Trophoblast cell (in vitro differentiated cells and primary cell): ENCODE results near the gene LTB.

Source experiments
- DNase-seq, 2 donors: peaks; one replicate each; pipeline ENCODE4 v3.0.0-alpha.2; 2016
- H2AFZ ChIP-seq: 2 replicates; pipeline ENCODE4 v1.6.1; 2013; ENCODE audit warnings: low read length, moderate library complexity, mild to moderate bottlenecking; ENCODE audit not compliant: insufficient read depth, poor library complexity
- H2AK5ac ChIP-seq: 2 replicates; pipeline ENCODE4 v1.6.1; 2013; ENCODE audit warnings: mild to moderate bottlenecking, low read length
- H2BK120ac ChIP-seq: 2 replicates; pipeline ENCODE4 v1.6.1; 2013; ENCODE audit warnings: low read length, mild to moderate bottlenecking, moderate library complexity; ENCODE audit not compliant: insufficient read depth, poor library complexity
- H2BK12ac ChIP-seq: 2 replicates; pipeline ENCODE4 v1.6.1; 2013; ENCODE audit warnings: mild to moderate bottlenecking, low read length, moderate library complexity
- H2BK5ac ChIP-seq: 2 replicates; pipeline ENCODE4 v1.6.1; 2013; ENCODE audit warnings: low read length, low read depth, moderate library complexity, mild to moderate bottlenecking; ENCODE audit not compliant: poor library complexity
- H3K14ac ChIP-seq: 2 replicates; pipeline ENCODE4 v1.6.1; 2013; ENCODE audit warnings: mild to moderate bottlenecking, low read length
- H3K18ac ChIP-seq: 2 replicates; pipeline ENCODE4 v1.6.1; 2013; ENCODE audit warnings: mild to moderate bottlenecking, low read length
- H3K23ac ChIP-seq: 2 replicates; pipeline ENCODE4 v1.6.1; 2013; ENCODE audit warnings: low read length
- H3K27ac ChIP-seq: 2 replicates; pipeline ENCODE4 v1.5.1; 2013; ENCODE audit warnings: low read depth, mild to moderate bottlenecking, inconsistent platforms, low read length, moderate library complexity
- H3K27me3 ChIP-seq: 2 replicates; pipeline ENCODE4 v1.6.1; 2013; ENCODE audit warnings: inconsistent platforms, mild to moderate bottlenecking, low read length, moderate library complexity; ENCODE audit not compliant: insufficient read depth
- H3K36me3 ChIP-seq, 2 experiments: 1 replicate in 1 of 2; 2 replicates in 1 of 2; pipeline ENCODE4 v1.6.1; 2013; ENCODE audit warnings: low read length in 2 of 2, mild to moderate bottlenecking in 2 of 2, moderate library complexity in 1 of 2; ENCODE audit not compliant: insufficient read depth in 2 of 2, control insufficient read depth in 1 of 2
- H3K4ac ChIP-seq: 2 replicates; pipeline ENCODE4 v1.6.1; 2013; ENCODE audit warnings: low read depth, mild to moderate bottlenecking, low read length, moderate library complexity
- H3K4me1 ChIP-seq, 2 experiments: 1 replicate in 1 of 2; 2 replicates in 1 of 2; pipeline ENCODE4 v1.6.1; 2013; ENCODE audit warnings: low read length in 2 of 2, mild to moderate bottlenecking in 2 of 2, moderate library complexity in 1 of 2; ENCODE audit not compliant: insufficient read depth in 2 of 2, control insufficient read depth in 1 of 2
- H3K4me2 ChIP-seq: 2 replicates; pipeline ENCODE4 v1.6.1; 2013; ENCODE audit warnings: inconsistent platforms, mild to moderate bottlenecking, low read length, moderate library complexity
- H3K4me3 ChIP-seq: 2 replicates; pipeline ENCODE4 v1.5.1; 2013; ENCODE audit warnings: mild to moderate bottlenecking, low read depth, low read length, inconsistent platforms
- H3K79me1 ChIP-seq: one replicate; pipeline ENCODE4 v1.6.1; 2013; ENCODE audit warnings: low read length
- H3K79me2 ChIP-seq: 2 replicates; pipeline ENCODE4 v1.6.1; 2013; ENCODE audit warnings: low read length, mild to moderate bottlenecking; ENCODE audit not compliant: control insufficient read depth, insufficient read depth, poor library complexity
- H3K9ac ChIP-seq: 2 replicates; pipeline ENCODE4 v1.6.1; 2013; ENCODE audit warnings: mild to moderate bottlenecking, low read length
- H3K9me3 ChIP-seq: 2 replicates; pipeline ENCODE4 v1.6.1; 2013; ENCODE audit warnings: low read depth, mild to moderate bottlenecking, control low read depth, inconsistent platforms, low read length; ENCODE audit not compliant: insufficient read depth
- H4K12ac ChIP-seq: 2 replicates; pipeline ENCODE4 v1.6.1; 2013; ENCODE audit warnings: low read depth, mild to moderate bottlenecking, low read length, moderate library complexity
- H4K8ac ChIP-seq: 2 replicates; pipeline ENCODE4 v1.6.1; 2013; ENCODE audit warnings: low read depth, mild to moderate bottlenecking, low read length, moderate library complexity
- H4K91ac ChIP-seq: one replicate; pipeline ENCODE4 v1.6.1; 2013; ENCODE audit warnings: low read depth, mild to moderate bottlenecking, low read length, moderate library complexity
- WGBS: extraction: QIAGEN DNeasy Blood & Tissue Kit; methylation state at CpG from one replicate; pipeline ENCODE4 v1.1.7; 2013; ENCODE audit warnings: missing lambda C conversion rate; ENCODE audit not compliant: insufficient read length, insufficient coverage; ENCODE audit errors: extremely low coverage; 5-methylcytosine and 5-hydroxymethylcytosine counted together

The LTB gene

GRCh38 chr6:31535538-31536324 lies 46.5 kb downstream of the LTB start:
- H3K27ac ChIP-seq = no peak overlapping the region
- H3K79me1 ChIP-seq = no peaks in the 10 kb centered on the region
- H2BK5ac ChIP-seq = no peak overlapping the region
- H2BK120ac ChIP-seq = no peak overlapping the region
- no peak overlapping the region for H3K18ac ChIP-seq
- no peak overlapping the region for H2AK5ac ChIP-seq
- H3K9ac ChIP-seq = no peak overlapping the region
- no peak overlapping the region for H4K8ac ChIP-seq
- H4K91ac ChIP-seq = no peak overlapping the region
- H2AFZ ChIP-seq = no peak overlapping the region
- H3K4ac ChIP-seq = no peak overlapping the region
- H2BK12ac ChIP-seq = no peak overlapping the region
- H3K9me3 ChIP-seq = no peaks in the 10 kb centered on the region
- no peak overlapping the region for H3K23ac ChIP-seq
- no CpG with 5 or more reads among the region's 2 CpGs for WGBS
- H3K14ac ChIP-seq = no peak overlapping the region
- DNase-seq = no peak
- H3K79me2 ChIP-seq = peaks cover 12% of the 10 kb centered on the region
- no peaks in the 10 kb centered on the region for H3K27me3 ChIP-seq
- no peak overlapping the region for H3K4me3 ChIP-seq
- H3K4me1 ChIP-seq = peaks cover 6% of the 10 kb centered on the region in 2 experiments
- peaks cover 57 to 88% of the 10 kb centered on the region in 2 experiments for H3K36me3 ChIP-seq
- H3K4me2 ChIP-seq = no peak overlapping the region
- no peak overlapping the region for H4K12ac ChIP-seq

- no peaks in the 10 kb centered on the region for H3K9me3 ChIP-seq
- no CpG with 5 or more reads among the region's 24 CpGs for WGBS
- H3K27me3 ChIP-seq = no peaks in the 10 kb centered on the region
- no peak overlapping the region for H3K14ac ChIP-seq
- H3K79me1 ChIP-seq = no peaks in the 10 kb centered on the region
- H3K9ac ChIP-seq = no peak overlapping the region
- no peaks in the 10 kb centered on the region for H3K4me1 ChIP-seq
- no peak overlapping the region for H3K4me2 ChIP-seq
- peaks cover 3% of the 10 kb centered on the region for H3K79me2 ChIP-seq
- H2AK5ac ChIP-seq = no peak overlapping the region
- H3K36me3 ChIP-seq = peaks cover 58 to 91% of the 10 kb centered on the region in 2 experiments
- no peak overlapping the region for H3K23ac ChIP-seq
- DNase-seq = no peak
- H2BK5ac ChIP-seq = no peak overlapping the region
- no peak overlapping the region for H3K27ac ChIP-seq
- H3K4me3 ChIP-seq = no peak overlapping the region
- peak overlapping the region; percentile 34 for H3K18ac ChIP-seq
- no peak overlapping the region for H2BK120ac ChIP-seq
- H2BK12ac ChIP-seq = no peak overlapping the region
- H2AFZ ChIP-seq = no peak overlapping the region
- H4K91ac ChIP-seq = no peak overlapping the region
- no peak overlapping the region for H3K4ac ChIP-seq
- H4K12ac ChIP-seq = no peak overlapping the region
- H4K8ac ChIP-seq = no peak overlapping the region
Observed at GRCh38 chr6:31534521-31535040, 47.6 kb downstream of the LTB start.

DNA sequence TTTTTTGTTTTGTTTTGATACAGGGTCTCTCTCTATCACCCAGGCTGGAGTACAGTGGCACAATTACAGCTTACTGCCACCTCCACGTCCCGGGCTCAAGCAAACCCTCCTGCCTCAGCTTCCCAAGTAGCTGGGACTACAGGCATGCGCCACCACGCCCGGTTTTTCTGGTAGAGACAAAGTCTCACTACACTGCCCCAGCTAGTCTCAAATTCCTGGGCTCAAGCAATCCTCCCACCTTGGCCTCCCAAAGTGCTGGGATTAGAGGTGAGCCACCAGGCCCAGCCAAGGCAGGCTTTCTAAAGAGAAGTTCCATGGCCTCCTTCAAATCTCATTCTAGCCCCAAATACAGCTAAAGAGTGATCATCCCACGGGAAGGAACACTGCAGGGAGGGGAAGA lies 48.2 kb downstream of the LTB start:
- H3K4ac ChIP-seq = no peak overlapping the region

DNA sequence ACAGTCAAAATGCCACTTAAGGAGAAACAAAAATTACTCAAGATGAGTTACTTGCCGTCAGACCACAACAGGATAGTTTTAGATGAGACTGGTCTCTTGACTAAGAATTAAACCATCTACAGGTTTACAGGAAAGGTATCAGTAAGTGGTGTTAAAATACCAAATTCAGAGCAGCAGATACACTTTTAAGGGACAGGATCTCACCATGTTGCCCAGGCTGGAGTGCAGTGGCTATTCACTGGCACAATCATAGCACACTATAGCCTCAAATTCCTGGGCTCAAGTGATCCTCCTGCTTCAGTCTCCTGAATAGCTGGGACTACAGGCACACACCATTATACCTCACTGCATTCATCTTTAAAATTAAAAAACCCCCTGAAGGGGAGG lies 48.8 kb downstream of the LTB start:
- H3K4me2 ChIP-seq = no peak overlapping the region
- H4K8ac ChIP-seq = no peak overlapping the region
- WGBS = no CpG with 5 or more reads among the region's 1 CpG
- H3K18ac ChIP-seq = no peak overlapping the region
- H3K79me2 ChIP-seq = no peaks in the 10 kb centered on the region
- H3K27ac ChIP-seq = no peak overlapping the region
- no peak overlapping the region for H3K23ac ChIP-seq
- H3K9ac ChIP-seq = no peak overlapping the region
- no peak for DNase-seq
- H2BK120ac ChIP-seq = no peak overlapping the region
- peaks cover 54 to 83% of the 10 kb centered on the region in 2 experiments for H3K36me3 ChIP-seq
- H4K12ac ChIP-seq = no peak overlapping the region
- no peak overlapping the region for H2BK12ac ChIP-seq
- no peak overlapping the region for H3K14ac ChIP-seq
- no peak overlapping the region for H3K4me3 ChIP-seq
- no peak overlapping the region for H2AK5ac ChIP-seq
- H4K91ac ChIP-seq = no peak overlapping the region
- no peaks in the 10 kb centered on the region for H3K79me1 ChIP-seq
- H3K4me1 ChIP-seq = no peaks in the 10 kb centered on the region
- H3K4ac ChIP-seq = no peak overlapping the region
- H3K9me3 ChIP-seq = no peaks in the 10 kb centered on the region
- no peaks in the 10 kb centered on the region for H3K27me3 ChIP-seq
- H2BK5ac ChIP-seq = no peak overlapping the region
- no peak overlapping the region for H2AFZ ChIP-seq

More for the DNA sequence above, 48.2 kb downstream of the LTB start:
- Histone ChIP-seq H2BK120ac (no peak overlapping the region), H4K8ac (no peak overlapping the region), H4K12ac (no peak overlapping the region), H3K79me2 (no peaks in the 10 kb centered on the region), H4K91ac (no peak overlapping the region), H3K9ac (no peak overlapping the region), H3K79me1 (no peaks in the 10 kb centered on the region), H3K23ac (no peak overlapping the region), H3K4me1 (no peaks in the 10 kb centered on the region), H2AK5ac (no peak overlapping the region), H3K18ac (no peak overlapping the region), H2BK5ac (no peak overlapping the region), H3K4me3 (no peak overlapping the region), H3K27me3 (no peaks in the 10 kb centered on the region), H3K14ac (no peak overlapping the region), H3K9me3 (no peaks in the 10 kb centered on the region), H3K4me2 (no peak overlapping the region), H2BK12ac (no peak overlapping the region), H2AFZ (no peak overlapping the region), H3K27ac (no peak overlapping the region), H3K36me3 (peaks cover 59 to 89% of the 10 kb centered on the region in 2 experiments)
- no peak for DNase-seq
- WGBS = no CpG with 5 or more reads among the region's 6 CpGs
